K562 (cell line): ENCODE measurements around the gene PARK7. TPM values are rescaled to one million over a fixed set of nuclear protein-coding genes. Genes with fewer than 3 reads are reported as not detected.

ENCODE experiments used
- ARID1B ChIP-seq: fragments of 450-650 bp; IDR thresholded peaks from 2 replicates; pipeline ENCODE4 v1.6.1; 2016; ENCODE audit warnings: antibody characterized with exemption, mild to moderate bottlenecking, inconsistent platforms
- CBX5 ChIP-seq: IDR thresholded peaks from 2 replicates; pipeline ENCODE4 v1.6.1; 2014; ENCODE audit warnings: low read depth, borderline replicate concordance
- CXXC5 ChIP-seq: fragments of 250-450 bp; sonication (Bioruptor Pico); IDR thresholded peaks from 2 replicates; pipeline ENCODE4 v1.8.0; 2022; ENCODE audit warnings: inconsistent platforms, mild to moderate bottlenecking, moderate library complexity
- DEAF1 ChIP-seq: fragments of 450-650 bp; formaldehyde crosslinking; IDR thresholded peaks from 2 replicates; pipeline ENCODE4 v1.4.0; 2020; ENCODE audit warnings: mild to moderate bottlenecking, moderate library complexity
- ELF1 ChIP-seq: fragments of 200-800 bp; sonication (Bioruptor generic); IDR thresholded peaks from 2 replicates; pipeline ENCODE4 v1.6.1; 2016; ENCODE audit warnings: missing genetic modification characterization, missing compliant biosample characterization
- EP300 ChIP-seq: IDR thresholded peaks from 2 replicates; pipeline ENCODE4 v1.6.1; 2012; ENCODE audit warnings: low read length, improper control_type of control experiment
- HLTF ChIP-seq: fragments of 450-650 bp; IDR thresholded peaks from 2 replicates; pipeline ENCODE4 v1.6.1; 2016
- KLF13 ChIP-seq: fragments of 450-650 bp; IDR thresholded peaks from 2 replicates; pipeline ENCODE4 v1.6.1; 2016; ENCODE audit warnings: missing genetic modification characterization, low read depth, mild to moderate bottlenecking, missing compliant biosample characterization, moderate library complexity, borderline replicate concordance
- MECOM ChIP-seq: fragments of 250-450 bp; sonication (Bioruptor Pico); IDR thresholded peaks from 2 replicates; pipeline ENCODE4 v1.8.0; 2022; ENCODE audit warnings: inconsistent platforms
- PCBP1 ChIP-seq: fragments of 200-400 bp; formaldehyde crosslinking; IDR thresholded peaks from 2 replicates; pipeline ENCODE4 v1.6.1; 2018; ENCODE audit warnings: mild to moderate bottlenecking, low read depth, low read length; ENCODE audit not compliant: poor library complexity, severe bottlenecking
- SP1 ChIP-seq: sonication (generic); formaldehyde crosslinking; IDR thresholded peaks from 2 replicates; pipeline ENCODE4 v1.8.1; 2022; ENCODE audit warnings: mild to moderate bottlenecking, missing genetic modification reagents
- SP2 ChIP-seq: IDR thresholded peaks from 2 replicates; pipeline ENCODE4 v1.6.1; 2011; ENCODE audit warnings: mild to moderate bottlenecking, low read depth, low read length, moderate library complexity; ENCODE audit not compliant: poor library complexity, severe bottlenecking; ENCODE audit errors: extremely low read depth
- SRSF7 ChIP-seq: fragments of 200-400 bp; formaldehyde crosslinking; optimal IDR thresholded peaks from 2 replicates; pipeline ENCODE3; 2017; ENCODE audit warnings: mild to moderate bottlenecking, low read depth, low read length
- TCF7 ChIP-seq: sonication (generic); IDR thresholded peaks from 2 replicates; pipeline ENCODE4 v1.6.1; 2016; ENCODE audit warnings: antibody characterized with exemption, borderline replicate concordance
- ZFP1 ChIP-seq: fragments of 450-650 bp; formaldehyde crosslinking; IDR thresholded peaks from 2 replicates; pipeline ENCODE4 v1.4.0; 2020; ENCODE audit warnings: mild to moderate bottlenecking, mixed read lengths
- ZFPM2 ChIP-seq: fragments of 250-450 bp; sonication (Bioruptor Pico); IDR thresholded peaks from 2 replicates; pipeline ENCODE4 v1.5.1; 2022; ENCODE audit warnings: mild to moderate bottlenecking
- ZNF766 ChIP-seq: fragments of 200-800 bp; sonication (Bioruptor generic); conservative IDR thresholded peaks from 2 replicates; pipeline ENCODE4 v1.6.1; 2016; ENCODE audit warnings: missing genetic modification characterization, missing compliant biosample characterization
- ZNF778 ChIP-seq: fragments of 450-650 bp; formaldehyde crosslinking; IDR thresholded peaks from 2 replicates; pipeline ENCODE4 v1.4.0; 2020; ENCODE audit warnings: mild to moderate bottlenecking, moderate library complexity
- ZNF785 ChIP-seq: fragments of 250-450 bp; sonication (Bioruptor Pico); IDR thresholded peaks from 2 replicates; pipeline ENCODE4 v1.4.0; 2020; ENCODE audit warnings: mild to moderate bottlenecking
- polyA plus RNA-seq, 8 experiments: library from polyadenylated mRNA; depleted of rRNA in 4 of 8; stranded (reverse) in 5 of 8; unstranded in 3 of 8; fragments of >200 nt; fragmentation: Nextera tagmentation in 2 of 8; fragmentation: Illumina TruSeq in 1 of 8; extraction: Ambion mirVana in 2 of 8; extraction: Trizol in 1 of 8; gene quantifications; 2 replicates each; pipeline versions ENCODE4 v1.2.1 to v1.2.3, GENCODE V29; 2011 to 2014; ENCODE audit warnings: inconsistent platforms in 1 of 8, missing spikeins in 1 of 8
- total RNA-seq, 7 experiments: library from RNA; depleted of rRNA in 6 of 7; stranded (reverse); fragments of >200 nt in 6 of 7; fragmentation: Illumina TruSeq in 2 of 7; extraction: Trizol in 2 of 7; gene quantifications; 2 replicates each; pipeline versions ENCODE4 v1.2.1 to v1.2.3, GENCODE V29; 2011 to 2021; ENCODE audit warnings: low replicate concordance in 1 of 7
- TF ChIP-seq, protein P1 (sequence below): fragments of 450-650 bp; formaldehyde crosslinking; conservative IDR thresholded peaks from 2 replicates; pipeline ENCODE4 v1.4.0; 2022; ENCODE audit warnings: mild to moderate bottlenecking, missing genetic modification characterization
- TF ChIP-seq, protein P2 (sequence below): fragments of 450-650 bp; IDR thresholded peaks from 2 replicates; pipeline ENCODE4 v1.6.1; 2018; ENCODE audit not compliant: partially characterized antibody
- TF ChIP-seq, protein P3 (sequence below): fragments of 450-650 bp; IDR thresholded peaks from 2 replicates; pipeline ENCODE4 v1.6.1; 2016; ENCODE audit warnings: low read depth, mild to moderate bottlenecking, moderate library complexity

Gene PARK7
- total and polyA plus RNA-seq, 9 of the 15 experiments (the other 6 are each of a cell fraction or from before 2014, with no cell fraction given), result 374 to 1,298 (median 484) TPM

- TF ChIP-seq, protein P1, sequence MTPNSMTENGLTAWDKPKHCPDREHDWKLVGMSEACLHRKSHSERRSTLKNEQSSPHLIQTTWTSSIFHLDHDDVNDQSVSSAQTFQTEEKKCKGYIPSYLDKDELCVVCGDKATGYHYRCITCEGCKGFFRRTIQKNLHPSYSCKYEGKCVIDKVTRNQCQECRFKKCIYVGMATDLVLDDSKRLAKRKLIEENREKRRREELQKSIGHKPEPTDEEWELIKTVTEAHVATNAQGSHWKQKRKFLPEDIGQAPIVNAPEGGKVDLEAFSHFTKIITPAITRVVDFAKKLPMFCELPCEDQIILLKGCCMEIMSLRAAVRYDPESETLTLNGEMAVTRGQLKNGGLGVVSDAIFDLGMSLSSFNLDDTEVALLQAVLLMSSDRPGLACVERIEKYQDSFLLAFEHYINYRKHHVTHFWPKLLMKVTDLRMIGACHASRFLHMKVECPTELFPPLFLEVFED, result no peak
- TF ChIP-seq CXXC5 (CRISPR knock-in tag), result peak; percentile 99
- no peak for TF ChIP-seq HLTF
- TF ChIP-seq ZNF778 (CRISPR knock-in tag), result no peak
- no peak for TF ChIP-seq DEAF1
- TF ChIP-seq TCF7, result no peak
- peak; percentile 7 for TF ChIP-seq SP2
- no peak for TF ChIP-seq ZFP1 (CRISPR knock-in tag)
- TF ChIP-seq SP1 (CRISPR knock-in tag), result peak; percentile 70
- no peak for TF ChIP-seq CBX5
- no peak for TF ChIP-seq PCBP1
- TF ChIP-seq ARID1B, result no peak
- TF ChIP-seq ZNF785 (CRISPR knock-in tag), result no peak
- no peak for TF ChIP-seq ZFPM2 (CRISPR knock-in tag)
- no peak for TF ChIP-seq MECOM (CRISPR knock-in tag)
- no peak for TF ChIP-seq EP300
- no peak for TF ChIP-seq SRSF7
- TF ChIP-seq KLF13 (tag), result no peak
- no peak for TF ChIP-seq ELF1 (tag)
- TF ChIP-seq, protein P2, sequence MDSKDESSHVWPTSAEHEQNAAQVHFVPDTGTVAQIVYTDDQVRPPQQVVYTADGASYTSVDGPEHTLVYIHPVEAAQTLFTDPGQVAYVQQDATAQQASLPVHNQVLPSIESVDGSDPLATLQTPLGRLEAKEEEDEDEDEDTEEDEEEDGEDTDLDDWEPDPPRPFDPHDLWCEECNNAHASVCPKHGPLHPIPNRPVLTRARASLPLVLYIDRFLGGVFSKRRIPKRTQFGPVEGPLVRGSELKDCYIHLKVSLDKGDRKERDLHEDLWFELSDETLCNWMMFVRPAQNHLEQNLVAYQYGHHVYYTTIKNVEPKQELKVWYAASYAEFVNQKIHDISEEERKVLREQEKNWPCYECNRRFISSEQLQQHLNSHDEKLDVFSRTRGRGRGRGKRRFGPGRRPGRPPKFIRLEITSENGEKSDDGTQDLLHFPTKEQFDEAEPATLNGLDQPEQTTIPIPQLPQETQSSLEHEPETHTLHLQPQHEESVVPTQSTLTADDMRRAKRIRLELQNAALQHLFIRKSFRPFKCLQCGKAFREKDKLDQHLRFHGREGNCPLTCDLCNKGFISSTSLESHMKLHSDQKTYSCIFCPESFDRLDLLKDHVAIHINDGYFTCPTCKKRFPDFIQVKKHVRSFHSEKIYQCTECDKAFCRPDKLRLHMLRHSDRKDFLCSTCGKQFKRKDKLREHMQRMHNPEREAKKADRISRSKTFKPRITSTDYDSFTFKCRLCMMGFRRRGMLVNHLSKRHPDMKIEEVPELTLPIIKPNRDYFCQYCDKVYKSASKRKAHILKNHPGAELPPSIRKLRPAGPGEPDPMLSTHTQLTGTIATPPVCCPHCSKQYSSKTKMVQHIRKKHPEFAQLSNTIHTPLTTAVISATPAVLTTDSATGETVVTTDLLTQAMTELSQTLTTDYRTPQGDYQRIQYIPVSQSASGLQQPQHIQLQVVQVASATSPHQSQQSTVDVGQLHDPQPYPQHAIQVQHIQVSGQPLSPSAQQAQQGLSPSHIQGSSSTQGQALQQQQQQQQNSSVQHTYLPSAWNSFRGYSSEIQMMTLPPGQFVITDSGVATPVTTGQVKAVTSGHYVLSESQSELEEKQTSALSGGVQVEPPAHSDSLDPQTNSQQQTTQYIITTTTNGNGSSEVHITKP, result no peak
- TF ChIP-seq, protein P3, sequence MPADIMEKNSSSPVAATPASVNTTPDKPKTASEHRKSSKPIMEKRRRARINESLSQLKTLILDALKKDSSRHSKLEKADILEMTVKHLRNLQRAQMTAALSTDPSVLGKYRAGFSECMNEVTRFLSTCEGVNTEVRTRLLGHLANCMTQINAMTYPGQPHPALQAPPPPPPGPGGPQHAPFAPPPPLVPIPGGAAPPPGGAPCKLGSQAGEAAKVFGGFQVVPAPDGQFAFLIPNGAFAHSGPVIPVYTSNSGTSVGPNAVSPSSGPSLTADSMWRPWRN, result no peak
- TF ChIP-seq ZNF766, result no peak
Measured at GRCh38 chr1:8026153-8026975, 64.9 kb downstream of the PARK7 start, which contains the start of gene ERRFI1 (continued).
